ENCODE data around the gene ARHGAP15. TPM values are rescaled to one million over a fixed set of nuclear protein-coding genes. Genes with fewer than 3 reads are reported as not detected.

ARHGAP15 gene
- total and polyA plus RNA-seq, 4 donors = 3.8 to 17.9 (median 13.2) TPM

- WGBS = 85% methylated on average over 4 of the region's 4 CpGs
- Histone ChIP-seq H3K27ac (ENCODE audit: low read depth in 1 of 2, low read length in 2 of 2) (no peak overlapping the region), H3K36me3 (ENCODE audit: control insufficient read depth in 4 of 4, insufficient read depth in 3 of 4, low read depth in 1 of 4, low read length in 3 of 4) (no peaks in the 10 kb centered on the region), H3K4me3 (ENCODE audit: low read depth in 1 of 3, low read length in 3 of 3) (no peak overlapping the region), H3K9ac (ENCODE audit: low read depth in 1 of 2, low read length in 2 of 2) (no peak overlapping the region), H3K9me3 (ENCODE audit: control insufficient read depth in 4 of 4, low read length in 3 of 4) (no peaks in the 10 kb centered on the region), H3K4me1 (ENCODE audit: control insufficient read depth in 4 of 4, insufficient read depth in 4 of 4, low read length in 3 of 4) (no peaks in the 10 kb centered on the region), H3K27me3 (ENCODE audit: control insufficient read depth in 4 of 4, insufficient read depth in 4 of 4, low read length in 3 of 4) (no peaks in the 10 kb centered on the region)
- TF ChIP-seq EGR1 (IDR thresholded peaks at IDR 0.05; ENCODE audit: low read depth in 2 of 2) (no peak), REST (IDR thresholded peaks at IDR 0.05) (no peak), RAD21 (IDR thresholded peaks at IDR 0.05) (no peak), FOXA2 (IDR thresholded peaks at IDR 0.05) (no peak), NR2F2 (IDR thresholded peaks at IDR 0.05) (no peak), TAF1 (conservative IDR thresholded peaks at IDR 0.05) (no peak), HNF4A (conservative IDR thresholded peaks at IDR 0.05) (no peak), ATF3 (IDR thresholded peaks at IDR 0.05) (no peak), HNF4G (IDR thresholded peaks at IDR 0.05) (no peak), GABPA (IDR thresholded peaks at IDR 0.05 in 1 of 2, conservative IDR thresholded peaks at IDR 0.05 in 1 of 2) (no peak), YY1 (IDR thresholded peaks at IDR 0.05) (no peak), CTCF (IDR thresholded peaks at IDR 0.05; ENCODE audit: low read depth, low read length, missing input control) (no peak), JUND (IDR thresholded peaks at IDR 0.05) (no peak), SP1 (IDR thresholded peaks at IDR 0.05) (no peak), FOXA1 (IDR thresholded peaks at IDR 0.05) (no peak), ZBTB33 (IDR thresholded peaks at IDR 0.05) (no peak), RXRA (IDR thresholded peaks at IDR 0.05) (no peak), MAX (IDR thresholded peaks at IDR 0.05) (no peak)
- DNase-seq (ENCODE audit: low spot score) = no peak
These were observed 482.1 kb downstream of the ARHGAP15 start for GRCh38 chr2:143611336-143611735.

All from liver (tissue), 9 donors.